Skeletal muscle tissue (tissue), 4 donors: ENCODE measurements around the gene IQCM. TPM values are rescaled to one million over a fixed set of nuclear protein-coding genes. Genes with fewer than 3 reads are reported as not detected.

ENCODE experiments used
- H3K27ac ChIP-seq: one replicate; pipeline ENCODE4 v1.7.0; 2013; ENCODE audit warnings: mild to moderate bottlenecking, low read depth, low read length, inconsistent platforms
- H3K27me3 ChIP-seq, 3 donors: one replicate each; pipeline ENCODE4 v1.7.0; 2013; ENCODE audit warnings: low read length in 3 of 3; ENCODE audit not compliant: control insufficient read depth in 3 of 3, insufficient read depth in 3 of 3
- H3K36me3 ChIP-seq, 3 donors: one replicate each; pipeline ENCODE4 v1.7.0; 2013; ENCODE audit warnings: low read length in 3 of 3; ENCODE audit not compliant: control insufficient read depth in 3 of 3, insufficient read depth in 3 of 3
- H3K4me1 ChIP-seq, 3 donors: one replicate each; pipeline ENCODE4 v1.7.0; 2013; ENCODE audit warnings: low read length in 3 of 3, mild to moderate bottlenecking in 3 of 3; ENCODE audit not compliant: control insufficient read depth in 3 of 3, insufficient read depth in 3 of 3
- H3K4me3 ChIP-seq, 3 donors: one replicate each; pipeline ENCODE4 v1.7.0; 2013; ENCODE audit warnings: low read length in 3 of 3
- H3K9ac ChIP-seq, 3 donors: one replicate each; pipeline ENCODE4 v1.7.0; 2013; ENCODE audit warnings: low read length in 3 of 3, mild to moderate bottlenecking in 3 of 3, moderate library complexity in 2 of 3, low read depth in 1 of 3
- H3K9me3 ChIP-seq, 3 donors: one replicate each; pipeline ENCODE4 v1.7.0; 2013; ENCODE audit warnings: low read length in 3 of 3; ENCODE audit not compliant: control insufficient read depth in 3 of 3
- total RNA-seq: library from RNA; depleted of rRNA; stranded (reverse); fragments of >200 nt; gene quantifications from one replicate; pipeline ENCODE4 v1.2.3, GENCODE V29; 2014
- donor health status: Osteomylitis.

Gene IQCM
- total RNA-seq, 1 donor from 2014 or later, result not detected

- H3K9ac ChIP-seq, result no peak overlapping the region
- H3K4me3 ChIP-seq, result no peak overlapping the region
- no peaks in the 10 kb centered on the region for H3K4me1 ChIP-seq
- no peaks in the 10 kb centered on the region for H3K27me3 ChIP-seq
- no peak overlapping the region for H3K27ac ChIP-seq
- no peaks in the 10 kb centered on the region for H3K36me3 ChIP-seq
- no peaks in the 10 kb centered on the region for H3K9me3 ChIP-seq
Observed at GRCh38 chr4:149555146-149555545, 260.5 kb downstream of the IQCM start.

- Histone ChIP-seq H3K27me3 (no peaks in the 10 kb centered on the region), H3K36me3 (no peaks in the 10 kb centered on the region), H3K27ac (no peak overlapping the region), H3K9me3 (no peaks in the 10 kb centered on the region), H3K9ac (no peak overlapping the region), H3K4me1 (no peaks in the 10 kb centered on the region), H3K4me3 (no peak overlapping the region)
Observed at GRCh38 chr4:149553959-149554520, 261.6 kb downstream of the IQCM start.

- Histone ChIP-seq H3K36me3 (no peaks in the 10 kb centered on the region), H3K9me3 (no peaks in the 10 kb centered on the region), H3K27ac (no peak overlapping the region), H3K9ac (no peak overlapping the region), H3K27me3 (no peaks in the 10 kb centered on the region), H3K4me1 (no peaks in the 10 kb centered on the region), H3K4me3 (no peak overlapping the region)
Observed at GRCh38 chr4:149552601-149553000, 263.0 kb downstream of the IQCM start.

- H3K27me3 ChIP-seq, result no peaks in the 10 kb centered on the region
- no peaks in the 10 kb centered on the region for H3K4me1 ChIP-seq
- no peaks in the 10 kb centered on the region for H3K9me3 ChIP-seq
- no peak overlapping the region for H3K9ac ChIP-seq
- H3K4me3 ChIP-seq, result no peak overlapping the region
- no peaks in the 10 kb centered on the region for H3K36me3 ChIP-seq
- H3K27ac ChIP-seq, result no peak overlapping the region
Observed at GRCh38 chr4:149549911-149550310, 265.7 kb downstream of the IQCM start.

GRCh38 chr4:149534779-149535178 lies 280.9 kb downstream of the IQCM start:
- H3K9ac ChIP-seq, result no peak overlapping the region
- H3K27ac ChIP-seq, result no peak overlapping the region
- H3K4me1 ChIP-seq, result no peaks in the 10 kb centered on the region
- no peaks in the 10 kb centered on the region for H3K27me3 ChIP-seq
- no peaks in the 10 kb centered on the region for H3K36me3 ChIP-seq
- H3K4me3 ChIP-seq, result no peak overlapping the region
- peaks cover 0 to 3% (median 0%) of the 10 kb centered on the region in 3 donors for H3K9me3 ChIP-seq

- H3K4me3 ChIP-seq, result no peak overlapping the region
- H3K36me3 ChIP-seq, result no peaks in the 10 kb centered on the region
Observed at GRCh38 chr4:149531861-149532260, 283.8 kb downstream of the IQCM start.

GRCh38 chr4:149523039-149523438 lies 292.6 kb downstream of the IQCM start:
- peaks cover 0 to 4% (median 0%) of the 10 kb centered on the region in 3 donors for H3K4me1 ChIP-seq
- H3K9ac ChIP-seq, result no peak overlapping the region
- no peak overlapping the region for H3K4me3 ChIP-seq
- H3K36me3 ChIP-seq, result no peaks in the 10 kb centered on the region
- no peaks in the 10 kb centered on the region for H3K9me3 ChIP-seq
- H3K27ac ChIP-seq, result no peak overlapping the region
- no peaks in the 10 kb centered on the region for H3K27me3 ChIP-seq

More at GRCh38 chr4:149531861-149532260, 283.8 kb downstream of the IQCM start:
- Histone ChIP-seq H3K4me1 (no peaks in the 10 kb centered on the region), H3K9ac (no peak overlapping the region), H3K27me3 (no peaks in the 10 kb centered on the region), H3K9me3 (no peaks in the 10 kb centered on the region), H3K27ac (no peak overlapping the region)

GRCh38 chr4:149521611-149522425 lies 293.8 kb downstream of the IQCM start:
- H3K4me1 ChIP-seq, result peaks cover 0 to 4% (median 0%) of the 10 kb centered on the region in 3 donors
- no peaks in the 10 kb centered on the region for H3K9me3 ChIP-seq
- no peak overlapping the region for H3K9ac ChIP-seq
- no peak overlapping the region for H3K4me3 ChIP-seq
- H3K27me3 ChIP-seq, result no peaks in the 10 kb centered on the region
- no peak overlapping the region for H3K27ac ChIP-seq
- H3K36me3 ChIP-seq, result no peaks in the 10 kb centered on the region

GRCh38 chr4:149518471-149518870 lies 297.2 kb downstream of the IQCM start:
- Histone ChIP-seq H3K4me1 (peaks cover 0 to 4% (median 0%) of the 10 kb centered on the region in 3 donors), H3K9ac (no peak overlapping the region), H3K36me3 (no peaks in the 10 kb centered on the region), H3K9me3 (no peaks in the 10 kb centered on the region), H3K4me3 (no peak overlapping the region), H3K27ac (no peak overlapping the region), H3K27me3 (no peaks in the 10 kb centered on the region)

- H3K27ac ChIP-seq, result no peak overlapping the region
- H3K9me3 ChIP-seq, result no peaks in the 10 kb centered on the region
Observed at GRCh38 chr4:149513081-149513480, 302.6 kb downstream of the IQCM start.

More at GRCh38 chr4:149513081-149513480, 302.6 kb downstream of the IQCM start:
- Histone ChIP-seq H3K4me1 (peaks cover 0 to 2% (median 0%) of the 10 kb centered on the region in 3 donors), H3K27me3 (no peaks in the 10 kb centered on the region), H3K9ac (no peak overlapping the region), H3K36me3 (no peaks in the 10 kb centered on the region), H3K4me3 (no peak overlapping the region)
